SH-SY5Y (cell line): ENCODE measurements around the gene ACOT13.

Experiments used
- GATA2 ChIP-seq: IDR thresholded peaks from 2 replicates; pipeline ENCODE4 v1.6.1; 2011; ENCODE audit warnings: mild to moderate bottlenecking, low read depth, low read length
- GATA3 ChIP-seq: IDR thresholded peaks from 2 replicates; pipeline ENCODE4 v1.6.1; 2011; ENCODE audit warnings: low read depth, mild to moderate bottlenecking, low read length, moderate library complexity

ACOT13 gene

GRCh38 chr6:24749297-24749696 lies 82.4 kb downstream of the ACOT13 start:
- TF ChIP-seq GATA3 (no peak), GATA2 (no peak)

GRCh38 chr6:24752503-24752902 lies 85.6 kb downstream of the ACOT13 start:
- TF ChIP-seq GATA3, result no peak

GRCh38 chr6:24752917-24753492 lies 86.1 kb downstream of the ACOT13 start:
- TF ChIP-seq GATA2, result no peak
- no peak for TF ChIP-seq GATA3

- TF ChIP-seq GATA3 (no peak), GATA2 (no peak)
Observed at GRCh38 chr6:24753545-24753944, 86.7 kb downstream of the ACOT13 start.
